WTC11 (cell line): ENCODE data around the gene RNF148. TPM values are rescaled to one million over a fixed set of nuclear protein-coding genes. Genes with fewer than 3 reads are reported as not detected.

Source experiments
- ATAC-seq: fragments of 200-7000 bp; cut with Tn5 transposase; 2 replicates; pipeline ENCODE4 v1.10.0; 2021; ENCODE audit warnings: mild to moderate bottlenecking, moderate library complexity
- CTCF ChIA-PET: fragments of 300-600 bp; sonication (Branson Sonifier 250); formaldehyde crosslinking; loops from one replicate; lab custom pipeline; 2021; ENCODE audit warnings: antibody characterized with exemption; lab: Charles Lee
- POLR2A ChIA-PET: fragments of 350-600 bp; sonication (Branson Sonifier 250); formaldehyde crosslinking; loops from one replicate; lab custom pipeline; 2021; ENCODE audit warnings: antibody characterized with exemption; lab: Charles Lee
- DNase-seq: peaks from one replicate; pipeline ENCODE4 v3.0.0; 2021; ENCODE audit warnings: low spot score
- H3K27ac Mint-ChIP-seq: 2 replicates; pipeline ENCODE4 v1.8.0; 2021; ENCODE audit warnings: mixed read lengths
- H3K27me3 Mint-ChIP-seq: 2 replicates; pipeline ENCODE4 v1.8.0; 2021; ENCODE audit warnings: low read depth, mild to moderate bottlenecking, moderate library complexity, mixed read lengths
- H3K36me3 Mint-ChIP-seq: 2 replicates; pipeline ENCODE4 v1.8.0; 2021; ENCODE audit warnings: mixed read lengths
- H3K4me1 Mint-ChIP-seq: 2 replicates; pipeline ENCODE4 v1.8.0; 2022; ENCODE audit warnings: mixed read lengths
- H3K4me3 Mint-ChIP-seq: 2 replicates; pipeline ENCODE4 v1.8.0; 2021; ENCODE audit warnings: mild to moderate bottlenecking, moderate library complexity, mixed read lengths
- H3K9me3 Mint-ChIP-seq: 2 replicates; pipeline ENCODE4 v1.8.0; 2021; ENCODE audit warnings: mixed read lengths
- CBFB ChIP-seq: sonication (generic); formaldehyde crosslinking; IDR thresholded peaks from 2 replicates; pipeline ENCODE4 v1.8.1; 2022; ENCODE audit warnings: mild to moderate bottlenecking, low read depth, missing genetic modification reagents
- FOXK1 ChIP-seq: sonication (generic); formaldehyde crosslinking; IDR thresholded peaks from 2 replicates; pipeline ENCODE4 v1.8.0; 2022; ENCODE audit warnings: mild to moderate bottlenecking, moderate library complexity, missing genetic modification reagents
- MYBL2 ChIP-seq: sonication (generic); formaldehyde crosslinking; IDR thresholded peaks from 2 replicates; pipeline ENCODE4 v1.8.1; 2023; ENCODE audit warnings: mild to moderate bottlenecking, moderate library complexity, missing genetic modification reagents
- NR1H2 ChIP-seq: sonication (generic); formaldehyde crosslinking; IDR thresholded peaks from 2 replicates; pipeline ENCODE4 v1.9.0; 2021; ENCODE audit warnings: mild to moderate bottlenecking, moderate library complexity, missing genetic modification reagents
- NR2C2 ChIP-seq: sonication (generic); formaldehyde crosslinking; IDR thresholded peaks from 2 replicates; pipeline ENCODE4 v1.8.0; 2022; ENCODE audit warnings: mild to moderate bottlenecking, missing genetic modification reagents
- RELA ChIP-seq: sonication (generic); formaldehyde crosslinking; IDR thresholded peaks from 2 replicates; pipeline ENCODE4 v1.8.1; 2022; ENCODE audit warnings: missing genetic modification reagents, mild to moderate bottlenecking, borderline replicate concordance
- SP1 ChIP-seq: sonication (generic); formaldehyde crosslinking; conservative IDR thresholded peaks from 2 replicates; pipeline ENCODE4 v1.8.1; 2022; ENCODE audit warnings: missing genetic modification reagents
- TP53 ChIP-seq: sonication (generic); formaldehyde crosslinking; IDR thresholded peaks from 2 replicates; pipeline ENCODE4 v1.8.1; 2023; ENCODE audit warnings: mild to moderate bottlenecking, missing genetic modification reagents
- ZNF232 ChIP-seq: sonication (generic); formaldehyde crosslinking; IDR thresholded peaks from 2 replicates; pipeline ENCODE4 v1.8.0; 2022; ENCODE audit warnings: mild to moderate bottlenecking, missing genetic modification reagents
- ZNF263 ChIP-seq: sonication (generic); formaldehyde crosslinking; IDR thresholded peaks from 2 replicates; pipeline ENCODE4 v1.8.1; 2022; ENCODE audit warnings: low read depth, mild to moderate bottlenecking, moderate library complexity, missing genetic modification reagents
- ZNF396 ChIP-seq: fragments of 250-450 bp; sonication (Bioruptor Pico); IDR thresholded peaks from 2 replicates; pipeline ENCODE4 v1.8.0; 2021; ENCODE audit warnings: mild to moderate bottlenecking, moderate library complexity, borderline replicate concordance
- total RNA-seq: library from RNA; stranded (reverse); gene quantifications from 3 replicates; pipeline ENCODE4 v1.2.3, GENCODE V29; 2021
- TF ChIP-seq, protein P1 (sequence below): sonication (generic); formaldehyde crosslinking; IDR thresholded peaks from 2 replicates; pipeline ENCODE4 v1.8.1; 2023; ENCODE audit warnings: mild to moderate bottlenecking, missing genetic modification reagents
- TF ChIP-seq, protein P2 (sequence below): fragments of 250-450 bp; sonication (Bioruptor Pico); IDR thresholded peaks from 2 replicates; pipeline ENCODE4 v1.8.0; 2021; ENCODE audit warnings: mild to moderate bottlenecking
- TF ChIP-seq, protein P3 (sequence below): sonication (generic); formaldehyde crosslinking; conservative IDR thresholded peaks from 2 replicates; pipeline ENCODE4 v1.8.1; 2023; ENCODE audit warnings: mild to moderate bottlenecking, low read depth, missing genetic modification reagents, moderate library complexity
- TF ChIP-seq, protein P4 (sequence below): sonication (generic); formaldehyde crosslinking; IDR thresholded peaks from 2 replicates; pipeline ENCODE4 v1.8.1; 2022; ENCODE audit warnings: low read depth, missing genetic modification reagents, borderline replicate concordance
- TF ChIP-seq, protein P5 (sequence below): sonication (generic); formaldehyde crosslinking; IDR thresholded peaks from 2 replicates; pipeline ENCODE4 v1.8.1; 2023; ENCODE audit warnings: mild to moderate bottlenecking, missing genetic modification reagents, borderline replicate concordance
- TF ChIP-seq, protein P6 (sequence below): fragments of 250-450 bp; sonication (Bioruptor Pico); IDR thresholded peaks from 2 replicates; pipeline ENCODE4 v1.9.0; 2021; ENCODE audit warnings: moderate library complexity, mild to moderate bottlenecking, inconsistent platforms, borderline replicate concordance

The RNF148 gene
- total RNA-seq, 1 experiment from 2014 or later, result 0.17 TPM

DNA sequence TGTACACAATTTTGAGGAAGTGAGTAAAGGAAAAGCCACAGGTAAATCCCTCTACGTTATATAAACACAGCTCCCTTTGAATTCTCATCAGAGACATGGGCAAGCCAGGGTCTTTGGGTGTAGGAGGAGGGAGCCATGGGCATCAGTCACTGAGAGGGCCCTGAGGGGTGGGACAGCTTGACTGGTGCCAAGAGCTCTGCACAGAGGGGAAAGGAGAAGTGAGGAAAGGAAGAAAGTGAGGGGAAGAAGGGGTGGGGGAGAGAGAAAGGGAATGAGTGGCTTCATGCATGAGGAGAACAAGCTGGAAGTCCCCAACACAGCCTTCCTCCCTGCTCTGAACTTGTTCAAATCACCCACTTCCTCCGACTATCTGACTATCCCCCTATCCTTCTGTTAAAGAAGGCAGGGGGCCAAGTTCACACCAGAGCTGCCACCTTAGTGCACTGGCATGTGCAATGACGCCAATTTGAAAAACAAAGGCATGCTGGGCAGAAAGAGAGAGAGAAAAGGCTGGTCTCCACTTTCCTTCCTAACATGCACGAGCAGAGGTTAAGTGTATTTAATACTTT is 16.4 kb upstream of the RNF148 start:
- H3K27me3 Mint-ChIP-seq, result no peaks in the 10 kb centered on the region
- H3K36me3 Mint-ChIP-seq, result peaks cover 5% of the 10 kb centered on the region; the same call in 1 of the 2 replicates
- 0 out of 2 replicates have a peak, but pooled peaks cover 8% of the 10 kb centered on the region for H3K9me3 Mint-ChIP-seq
- TF ChIP-seq MYBL2 (CRISPR knock-in tag) (0 out of 2 replicates have a peak, but pooled peaks have one; percentile 31), CBFB (CRISPR knock-in tag) (no peak)
- CTCF ChIA-PET, result no interaction called here
- POLR2A ChIA-PET, result no interaction called here
- H3K4me3 Mint-ChIP-seq, result no peak overlapping the region
- DNase-seq, result no peak
- peak; percentile 67 for ATAC-seq
- peaks cover 26% of the 10 kb centered on the region for H3K4me1 Mint-ChIP-seq
- peak overlapping the region; percentile 47; the same call in 1 of the 2 replicates for H3K27ac Mint-ChIP-seq

DNA sequence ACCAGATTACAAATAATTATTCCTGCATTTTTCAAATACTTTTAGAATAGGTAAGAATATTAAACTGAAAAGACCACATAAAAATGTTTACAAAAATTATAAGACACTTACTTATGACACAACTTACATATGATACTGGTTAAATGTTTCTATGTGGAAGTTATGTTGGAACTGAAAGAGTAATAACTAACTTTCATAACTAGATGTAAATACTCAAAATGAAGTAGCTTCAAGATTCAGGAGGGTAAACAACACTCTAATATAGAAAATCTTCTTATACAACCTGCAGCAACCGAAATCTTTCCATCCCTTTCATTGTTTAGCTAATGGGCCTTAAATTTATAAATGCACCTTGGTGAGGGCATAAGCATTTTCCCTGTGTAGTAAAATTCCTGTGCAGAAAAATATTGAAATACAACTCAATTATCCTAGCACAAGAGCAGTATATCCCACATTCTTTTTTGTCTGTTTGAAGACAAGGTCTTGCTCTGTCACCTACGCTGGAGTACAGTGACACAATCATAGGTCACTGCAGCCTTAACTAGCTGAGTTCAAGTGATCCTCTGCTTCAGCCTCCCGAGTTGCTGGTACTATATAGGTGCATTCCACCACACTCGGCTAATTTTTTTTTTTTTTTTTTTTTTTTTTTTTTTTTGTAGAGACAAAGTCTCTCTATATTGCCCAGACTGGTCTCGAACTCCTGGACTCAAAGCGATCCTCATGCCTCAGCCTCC is 14.8 kb upstream of the RNF148 start:
- CTCF ChIA-PET, result no interaction called here
- DNase-seq, result no peak
- no peaks in the 10 kb centered on the region for H3K9me3 Mint-ChIP-seq

DNA sequence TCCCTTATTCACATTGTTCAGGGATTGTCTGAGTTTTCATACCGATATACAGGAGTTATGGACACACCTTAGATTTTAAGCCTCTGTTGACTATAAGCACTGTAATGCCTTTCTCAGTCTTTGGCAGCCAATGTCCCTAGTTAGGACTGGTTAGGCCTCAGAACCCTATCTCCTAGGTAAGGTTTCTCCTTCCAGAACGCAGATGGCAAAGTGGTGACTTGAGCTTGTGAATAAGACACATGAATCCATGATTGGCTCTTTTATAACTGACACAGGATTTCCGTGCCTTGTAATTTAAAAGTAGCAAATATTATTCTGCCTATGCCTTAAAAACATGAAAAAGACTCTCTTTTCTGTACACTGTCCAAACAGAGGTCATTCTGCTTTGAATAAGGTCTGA is 12.5 kb upstream of the RNF148 start:
- Mint-ChIP-seq H3K27ac (no peak overlapping the region; the same call in 1 of the 2 replicates), H3K4me3 (no peak overlapping the region), H3K4me1 (peaks cover 26% of the 10 kb centered on the region), H3K36me3 (no peaks in the 10 kb centered on the region), H3K27me3 (no peaks in the 10 kb centered on the region), H3K9me3 (no peaks in the 10 kb centered on the region)
- CTCF ChIA-PET, result interaction anchor here (1.5 kb wide), 1 partner anchor 22 kb away, joined by 4 read pairs; no protein-coding TSS in a partner anchor
- POLR2A ChIA-PET, result no interaction called here
- no peak for DNase-seq
- ATAC-seq, result no peak
- TF ChIP-seq SP1 (no peak), RELA (CRISPR knock-in tag) (no peak), NR2C2 (CRISPR knock-in tag) (no peak), FOXK1 (CRISPR knock-in tag) (no peak), ZNF263 (no peak), TP53 (CRISPR knock-in tag) (no peak)
- TF ChIP-seq, protein P1, sequence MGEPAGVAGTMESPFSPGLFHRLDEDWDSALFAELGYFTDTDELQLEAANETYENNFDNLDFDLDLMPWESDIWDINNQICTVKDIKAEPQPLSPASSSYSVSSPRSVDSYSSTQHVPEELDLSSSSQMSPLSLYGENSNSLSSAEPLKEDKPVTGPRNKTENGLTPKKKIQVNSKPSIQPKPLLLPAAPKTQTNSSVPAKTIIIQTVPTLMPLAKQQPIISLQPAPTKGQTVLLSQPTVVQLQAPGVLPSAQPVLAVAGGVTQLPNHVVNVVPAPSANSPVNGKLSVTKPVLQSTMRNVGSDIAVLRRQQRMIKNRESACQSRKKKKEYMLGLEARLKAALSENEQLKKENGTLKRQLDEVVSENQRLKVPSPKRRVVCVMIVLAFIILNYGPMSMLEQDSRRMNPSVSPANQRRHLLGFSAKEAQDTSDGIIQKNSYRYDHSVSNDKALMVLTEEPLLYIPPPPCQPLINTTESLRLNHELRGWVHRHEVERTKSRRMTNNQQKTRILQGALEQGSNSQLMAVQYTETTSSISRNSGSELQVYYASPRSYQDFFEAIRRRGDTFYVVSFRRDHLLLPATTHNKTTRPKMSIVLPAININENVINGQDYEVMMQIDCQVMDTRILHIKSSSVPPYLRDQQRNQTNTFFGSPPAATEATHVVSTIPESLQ (CRISPR knock-in tag), result no peak
- TF ChIP-seq, protein P2, sequence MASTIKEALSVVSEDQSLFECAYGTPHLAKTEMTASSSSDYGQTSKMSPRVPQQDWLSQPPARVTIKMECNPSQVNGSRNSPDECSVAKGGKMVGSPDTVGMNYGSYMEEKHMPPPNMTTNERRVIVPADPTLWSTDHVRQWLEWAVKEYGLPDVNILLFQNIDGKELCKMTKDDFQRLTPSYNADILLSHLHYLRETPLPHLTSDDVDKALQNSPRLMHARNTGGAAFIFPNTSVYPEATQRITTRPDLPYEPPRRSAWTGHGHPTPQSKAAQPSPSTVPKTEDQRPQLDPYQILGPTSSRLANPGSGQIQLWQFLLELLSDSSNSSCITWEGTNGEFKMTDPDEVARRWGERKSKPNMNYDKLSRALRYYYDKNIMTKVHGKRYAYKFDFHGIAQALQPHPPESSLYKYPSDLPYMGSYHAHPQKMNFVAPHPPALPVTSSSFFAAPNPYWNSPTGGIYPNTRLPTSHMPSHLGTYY (CRISPR knock-in tag), result no peak
- TF ChIP-seq, protein P3, sequence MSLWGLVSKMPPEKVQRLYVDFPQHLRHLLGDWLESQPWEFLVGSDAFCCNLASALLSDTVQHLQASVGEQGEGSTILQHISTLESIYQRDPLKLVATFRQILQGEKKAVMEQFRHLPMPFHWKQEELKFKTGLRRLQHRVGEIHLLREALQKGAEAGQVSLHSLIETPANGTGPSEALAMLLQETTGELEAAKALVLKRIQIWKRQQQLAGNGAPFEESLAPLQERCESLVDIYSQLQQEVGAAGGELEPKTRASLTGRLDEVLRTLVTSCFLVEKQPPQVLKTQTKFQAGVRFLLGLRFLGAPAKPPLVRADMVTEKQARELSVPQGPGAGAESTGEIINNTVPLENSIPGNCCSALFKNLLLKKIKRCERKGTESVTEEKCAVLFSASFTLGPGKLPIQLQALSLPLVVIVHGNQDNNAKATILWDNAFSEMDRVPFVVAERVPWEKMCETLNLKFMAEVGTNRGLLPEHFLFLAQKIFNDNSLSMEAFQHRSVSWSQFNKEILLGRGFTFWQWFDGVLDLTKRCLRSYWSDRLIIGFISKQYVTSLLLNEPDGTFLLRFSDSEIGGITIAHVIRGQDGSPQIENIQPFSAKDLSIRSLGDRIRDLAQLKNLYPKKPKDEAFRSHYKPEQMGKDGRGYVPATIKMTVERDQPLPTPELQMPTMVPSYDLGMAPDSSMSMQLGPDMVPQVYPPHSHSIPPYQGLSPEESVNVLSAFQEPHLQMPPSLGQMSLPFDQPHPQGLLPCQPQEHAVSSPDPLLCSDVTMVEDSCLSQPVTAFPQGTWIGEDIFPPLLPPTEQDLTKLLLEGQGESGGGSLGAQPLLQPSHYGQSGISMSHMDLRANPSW (CRISPR knock-in tag), result no peak

More for the DNA sequence above, 14.8 kb upstream of the RNF148 start:
- H3K4me3 Mint-ChIP-seq, result no peak overlapping the region
- H3K36me3 Mint-ChIP-seq, result no peaks in the 10 kb centered on the region
- peaks cover 26% of the 10 kb centered on the region for H3K4me1 Mint-ChIP-seq
- POLR2A ChIA-PET, result interaction anchor here (0.7 kb wide), 1 partner anchor 26 kb away, joined by 7 read pairs; no protein-coding TSS in a partner anchor
- ATAC-seq, result no peak
- H3K27ac Mint-ChIP-seq, result no peak overlapping the region
- no peaks in the 10 kb centered on the region for H3K27me3 Mint-ChIP-seq
- TF ChIP-seq ZNF396 (CRISPR knock-in tag) (no peak), TP53 (CRISPR knock-in tag) (no peak), NR1H2 (CRISPR knock-in tag) (no peak), ZNF232 (CRISPR knock-in tag) (no peak)
- TF ChIP-seq, protein P4, sequence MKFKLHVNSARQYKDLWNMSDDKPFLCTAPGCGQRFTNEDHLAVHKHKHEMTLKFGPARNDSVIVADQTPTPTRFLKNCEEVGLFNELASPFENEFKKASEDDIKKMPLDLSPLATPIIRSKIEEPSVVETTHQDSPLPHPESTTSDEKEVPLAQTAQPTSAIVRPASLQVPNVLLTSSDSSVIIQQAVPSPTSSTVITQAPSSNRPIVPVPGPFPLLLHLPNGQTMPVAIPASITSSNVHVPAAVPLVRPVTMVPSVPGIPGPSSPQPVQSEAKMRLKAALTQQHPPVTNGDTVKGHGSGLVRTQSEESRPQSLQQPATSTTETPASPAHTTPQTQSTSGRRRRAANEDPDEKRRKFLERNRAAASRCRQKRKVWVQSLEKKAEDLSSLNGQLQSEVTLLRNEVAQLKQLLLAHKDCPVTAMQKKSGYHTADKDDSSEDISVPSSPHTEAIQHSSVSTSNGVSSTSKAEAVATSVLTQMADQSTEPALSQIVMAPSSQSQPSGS (CRISPR knock-in tag), result no peak
- TF ChIP-seq, protein P5, sequence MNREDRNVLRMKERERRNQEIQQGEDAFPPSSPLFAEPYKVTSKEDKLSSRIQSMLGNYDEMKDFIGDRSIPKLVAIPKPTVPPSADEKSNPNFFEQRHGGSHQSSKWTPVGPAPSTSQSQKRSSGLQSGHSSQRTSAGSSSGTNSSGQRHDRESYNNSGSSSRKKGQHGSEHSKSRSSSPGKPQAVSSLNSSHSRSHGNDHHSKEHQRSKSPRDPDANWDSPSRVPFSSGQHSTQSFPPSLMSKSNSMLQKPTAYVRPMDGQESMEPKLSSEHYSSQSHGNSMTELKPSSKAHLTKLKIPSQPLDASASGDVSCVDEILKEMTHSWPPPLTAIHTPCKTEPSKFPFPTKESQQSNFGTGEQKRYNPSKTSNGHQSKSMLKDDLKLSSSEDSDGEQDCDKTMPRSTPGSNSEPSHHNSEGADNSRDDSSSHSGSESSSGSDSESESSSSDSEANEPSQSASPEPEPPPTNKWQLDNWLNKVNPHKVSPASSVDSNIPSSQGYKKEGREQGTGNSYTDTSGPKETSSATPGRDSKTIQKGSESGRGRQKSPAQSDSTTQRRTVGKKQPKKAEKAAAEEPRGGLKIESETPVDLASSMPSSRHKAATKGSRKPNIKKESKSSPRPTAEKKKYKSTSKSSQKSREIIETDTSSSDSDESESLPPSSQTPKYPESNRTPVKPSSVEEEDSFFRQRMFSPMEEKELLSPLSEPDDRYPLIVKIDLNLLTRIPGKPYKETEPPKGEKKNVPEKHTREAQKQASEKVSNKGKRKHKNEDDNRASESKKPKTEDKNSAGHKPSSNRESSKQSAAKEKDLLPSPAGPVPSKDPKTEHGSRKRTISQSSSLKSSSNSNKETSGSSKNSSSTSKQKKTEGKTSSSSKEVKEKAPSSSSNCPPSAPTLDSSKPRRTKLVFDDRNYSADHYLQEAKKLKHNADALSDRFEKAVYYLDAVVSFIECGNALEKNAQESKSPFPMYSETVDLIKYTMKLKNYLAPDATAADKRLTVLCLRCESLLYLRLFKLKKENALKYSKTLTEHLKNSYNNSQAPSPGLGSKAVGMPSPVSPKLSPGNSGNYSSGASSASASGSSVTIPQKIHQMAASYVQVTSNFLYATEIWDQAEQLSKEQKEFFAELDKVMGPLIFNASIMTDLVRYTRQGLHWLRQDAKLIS (CRISPR knock-in tag), result no peak
- TF ChIP-seq, protein P6, sequence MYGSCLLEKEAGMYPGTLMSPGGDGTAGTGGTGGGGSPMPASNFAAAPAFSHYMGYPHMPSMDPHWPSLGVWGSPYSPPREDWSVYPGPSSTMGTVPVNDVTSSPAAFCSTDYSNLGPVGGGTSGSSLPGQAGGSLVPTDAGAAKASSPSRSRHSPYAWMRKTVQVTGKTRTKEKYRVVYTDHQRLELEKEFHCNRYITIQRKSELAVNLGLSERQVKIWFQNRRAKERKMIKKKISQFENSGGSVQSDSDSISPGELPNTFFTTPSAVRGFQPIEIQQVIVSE (CRISPR knock-in tag), result no peak
